ENCODE data around the gene TCTA.
"Not testable (repeated sequence)": the region's sequence is repeated elsewhere in the genome, so short reads cannot be mapped to it uniquely, and the experiment has no call there.

Gene TCTA

GRCh38 chr3:49403891-49404290, 8.3 kb upstream of the TCTA start:
- TF ChIP-seq CTCF (IDR thresholded peaks at IDR 0.05; ENCODE audit: low read depth, low read length) (no peak), POLR2A (IDR thresholded peaks at IDR 0.05; ENCODE audit: extremely low read depth, insufficient read length) (no peak), MYC (IDR thresholded peaks at IDR 0.05; ENCODE audit: low read depth, low read length) (no peak), MAX (IDR thresholded peaks at IDR 0.05; ENCODE audit: low read depth, low read length) (no peak)
- no peak overlapping the region for H3K4me3 ChIP-seq (ENCODE audit: low read depth, low read length)
- no peak for DNase-seq (ENCODE audit: low read depth)

- not testable (repeated sequence) for DNase-seq (ENCODE audit: low read depth); H3K4me3 ChIP-seq (ENCODE audit: low read depth, low read length)
Measured at GRCh38 chr3:49405570-49405969, 6.7 kb upstream of the TCTA start.

- TF ChIP-seq POLR2A (IDR thresholded peaks at IDR 0.05; ENCODE audit: extremely low read depth, insufficient read length) (no peak), MAX (IDR thresholded peaks at IDR 0.05; ENCODE audit: low read depth, low read length) (no peak)
- no peak for DNase-seq (ENCODE audit: low read depth)
- peak overlapping the region; percentile 25 for H3K4me3 ChIP-seq (ENCODE audit: low read depth, low read length)
Measured at GRCh38 chr3:49406571-49407565, 5.4 kb upstream of the TCTA start.

- peak overlapping the region; percentile 100 for H3K4me3 ChIP-seq (ENCODE audit: low read depth, low read length)
- TF ChIP-seq MYC (IDR thresholded peaks at IDR 0.05; ENCODE audit: low read depth, low read length) (no peak), POLR2A (IDR thresholded peaks at IDR 0.05; ENCODE audit: extremely low read depth, insufficient read length) (no peak), MAX (IDR thresholded peaks at IDR 0.05; ENCODE audit: low read depth, low read length) (no peak), CTCF (IDR thresholded peaks at IDR 0.05; ENCODE audit: low read depth, low read length) (no peak)
- DNase-seq (ENCODE audit: low read depth): no peak
Measured at GRCh38 chr3:49410066-49410845, 2.0 kb upstream of the TCTA start.

GRCh38 chr3:49410846-49411534, 1.2 kb upstream of the TCTA start:
- no peak for TF ChIP-seq MYC (IDR thresholded peaks at IDR 0.05; ENCODE audit: low read depth, low read length)
- no peak for TF ChIP-seq CTCF (IDR thresholded peaks at IDR 0.05; ENCODE audit: low read depth, low read length)
- TF ChIP-seq POLR2A (IDR thresholded peaks at IDR 0.05; ENCODE audit: extremely low read depth, insufficient read length): no peak
- no peak for TF ChIP-seq MAX (IDR thresholded peaks at IDR 0.05; ENCODE audit: low read depth, low read length)
- H3K4me3 ChIP-seq (ENCODE audit: low read depth, low read length): peak overlapping the region; percentile 100
- DNase-seq (ENCODE audit: low read depth): no peak

- DNase-seq (ENCODE audit: low read depth): peak; percentile 74
- no peak for TF ChIP-seq CTCF (IDR thresholded peaks at IDR 0.05; ENCODE audit: low read depth, low read length)
- TF ChIP-seq POLR2A (IDR thresholded peaks at IDR 0.05; ENCODE audit: extremely low read depth, insufficient read length): no peak
- TF ChIP-seq MAX (IDR thresholded peaks at IDR 0.05; ENCODE audit: low read depth, low read length): no peak
- no peak for TF ChIP-seq MYC (IDR thresholded peaks at IDR 0.05; ENCODE audit: low read depth, low read length)
- peak overlapping the region; percentile 100 for H3K4me3 ChIP-seq (ENCODE audit: low read depth, low read length)
Measured at GRCh38 chr3:49411535-49411967, 672 bp upstream of the TCTA start.

All from NB4 (cell line).